Right ventricle myocardium inferior (tissue), 1 donor: ENCODE results near the gene ZKSCAN4. TPM values are rescaled to one million over a fixed set of nuclear protein-coding genes. Genes with fewer than 3 reads are reported as not detected.

Experiments
- ATAC-seq: fragments of 200-7000 bp; cut with Tn5 transposase; one replicate; pipeline ENCODE4 v1.9.1; 2020; ENCODE audit warnings: mild to moderate bottlenecking, moderate library complexity
- DNase-seq: peaks from one replicate; pipeline ENCODE4 v3.0.0; 2021; ENCODE audit errors: missing footprints
- intact Hi-C: fragments of 100-400 bp; cut with DNase I; formaldehyde crosslinking; loops from one replicate; pipeline ENCODE4 v1.11.0; 2022
- long read RNA-seq: library from polyadenylated mRNA; unstranded; transcript quantifications from one replicate; pipeline ENCODE4 v2.0.0, GENCODE V29; 2021
- total RNA-seq: library from RNA; stranded (reverse); fragmentation: NEBNext Ultra II Directional; extraction: Animal tissue kit (Norgen Biotek cat#: 25700); gene quantifications from one replicate; pipeline ENCODE4 v1.2.1, GENCODE V29; 2021
- donor health status: DM: no; HTN: yes; CAD: no; lungs with severe emphysema.

ZKSCAN4 gene
- 2.5 TPM for total RNA-seq
- long read RNA-seq, partial matches to known transcripts: 0 of 2 reads
- long read RNA-seq, other reads (novel, unspliced or antisense): 1 of 2 reads

DNA sequence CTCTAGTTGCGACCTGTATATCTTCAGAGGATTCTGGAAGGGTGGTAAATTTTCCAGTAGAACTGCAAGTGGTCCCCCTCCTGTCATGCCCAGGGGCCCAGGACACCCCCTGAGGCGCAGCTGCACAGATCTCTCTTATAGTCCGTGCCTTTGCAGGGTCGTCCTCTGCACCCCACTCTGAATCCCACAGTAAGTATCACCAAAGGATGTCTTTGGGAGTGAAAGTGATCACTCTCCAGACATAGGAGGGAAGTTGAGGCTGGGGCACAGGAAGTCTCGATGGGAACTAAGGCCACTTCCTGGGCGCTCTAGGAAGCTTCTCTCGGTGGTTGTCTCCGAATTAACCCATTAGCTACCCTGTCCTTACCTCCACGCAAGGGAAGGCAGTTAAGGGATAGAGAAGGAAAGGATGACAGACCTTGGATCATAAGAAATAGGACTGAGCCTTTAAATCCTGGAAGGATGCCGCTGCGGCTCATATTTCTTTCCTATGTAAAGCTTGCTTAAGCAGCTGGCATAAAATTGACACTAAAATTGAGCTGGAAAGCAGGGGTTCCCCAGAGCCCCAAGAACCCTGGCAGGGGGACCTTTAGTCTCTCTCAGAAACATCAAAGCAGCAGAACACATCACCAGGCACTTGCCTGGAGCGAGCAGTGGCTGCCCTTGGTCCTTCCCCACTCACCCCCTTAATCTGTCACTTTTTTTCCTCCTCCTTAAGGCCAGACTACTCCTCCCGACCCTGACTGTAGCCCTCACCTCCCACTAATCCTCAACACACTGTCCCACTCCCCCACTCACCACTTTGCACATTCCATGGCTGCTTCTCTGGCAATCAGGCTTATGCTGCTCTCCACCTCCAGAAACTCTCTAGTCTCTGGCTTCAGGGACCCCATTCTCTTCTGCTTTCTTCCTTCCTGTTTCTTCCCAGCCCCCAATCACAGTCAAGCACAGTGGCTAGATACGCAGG, at the start of gene ZKSCAN4:
ZKSCAN4 (minus strand) TSS at position 261 of the 967 bp plus-strand sequence. CDS start 289 bp downstream, outside the sequence.
- peak; percentile 69 for DNase-seq
- intact Hi-C loops: loop anchor here (2.0 kb wide), 1 partner anchor 103 kb away; no protein-coding TSS in a partner anchor
- peak; percentile 98 for ATAC-seq

DNA sequence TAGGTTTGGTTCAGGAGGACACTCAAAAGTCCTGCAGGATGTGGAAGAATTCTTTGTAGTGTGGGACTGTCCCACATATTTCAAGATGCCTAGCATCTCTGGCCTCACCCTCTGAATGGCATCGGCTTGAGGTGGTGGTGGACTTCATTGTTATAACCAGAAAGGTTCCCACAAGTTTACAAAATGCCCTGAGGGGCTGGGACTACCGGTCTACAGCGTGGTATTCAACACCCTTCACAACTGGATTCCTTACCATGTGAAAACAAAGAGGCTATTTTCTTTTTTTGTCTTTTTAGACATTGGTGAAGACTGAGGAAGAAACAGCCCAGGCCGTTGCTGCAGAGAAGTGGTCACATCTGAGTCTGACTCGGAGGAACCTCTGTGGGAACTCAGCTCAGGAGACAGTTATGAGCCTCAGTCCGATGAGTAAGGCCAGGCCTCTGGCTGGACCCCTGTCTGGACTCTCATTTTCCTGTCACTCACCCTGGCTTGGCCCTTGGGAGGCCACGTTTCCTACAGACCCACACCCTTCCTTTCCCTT, 44.5 kb upstream of the ZKSCAN4 start:
- intact Hi-C loops: no loop called here
- DNase-seq (peak; percentile 53), ATAC-seq (no peak)

DNA sequence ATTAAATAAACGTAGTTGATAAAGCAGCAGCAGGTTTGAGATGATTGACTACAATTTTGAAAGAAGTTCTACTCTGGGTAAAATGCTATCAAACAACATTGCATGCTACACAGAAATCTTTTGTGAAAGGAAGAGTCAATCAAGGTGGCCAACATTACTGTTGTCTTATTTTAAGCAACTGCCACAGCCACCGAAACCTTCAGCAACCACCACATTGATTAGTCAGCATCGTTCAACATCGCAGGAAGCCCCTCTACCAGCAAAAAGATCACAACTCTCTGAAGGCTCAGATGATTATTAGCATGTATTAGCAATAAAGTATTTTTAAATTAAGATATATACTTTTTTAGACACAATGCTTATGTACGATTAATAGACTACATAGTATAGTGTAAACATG, 43.3 kb upstream of the ZKSCAN4 start:
- no peak for DNase-seq
- ATAC-seq: no peak
- intact Hi-C loops: no loop called here

DNA sequence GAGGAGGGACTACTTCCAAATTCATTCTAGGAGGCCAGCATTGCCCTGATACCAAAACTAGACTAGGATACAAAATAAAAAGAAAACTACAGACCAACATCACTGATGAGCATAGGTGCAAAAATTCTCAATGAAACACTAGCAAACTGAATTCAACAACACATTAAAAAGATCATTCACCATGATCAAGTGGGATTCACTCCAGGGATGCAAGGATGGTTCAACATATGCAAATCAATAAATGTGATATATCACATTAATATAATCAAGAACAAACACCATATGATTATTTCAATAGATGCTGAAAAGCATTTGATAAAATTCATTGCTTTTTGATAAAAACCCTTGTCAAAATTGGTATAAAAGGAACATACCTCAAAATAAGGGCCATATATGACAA, 39.5 kb upstream of the ZKSCAN4 start:
- DNase-seq (no peak), ATAC-seq (no peak)
- intact Hi-C loops: no loop called here

DNA sequence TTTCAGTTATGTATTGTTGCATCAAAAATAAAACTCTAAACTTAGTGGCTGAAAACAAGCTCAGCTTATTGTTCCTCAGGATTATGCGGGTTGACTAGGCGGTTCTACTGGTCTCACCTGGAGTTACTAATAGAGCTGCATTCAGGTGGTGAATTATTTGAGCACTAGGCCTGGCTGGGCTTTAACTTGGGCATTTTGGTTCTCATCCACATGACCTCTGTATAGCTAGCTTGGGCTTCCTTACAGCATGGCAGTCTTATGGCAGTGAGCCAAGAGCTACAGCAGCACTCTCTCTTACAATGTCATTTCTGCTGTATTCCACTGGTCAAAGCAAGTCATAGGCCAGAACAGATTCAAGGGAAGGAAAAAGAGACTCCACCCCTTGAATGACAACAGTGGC, 30.9 kb upstream of the ZKSCAN4 start:
- DNase-seq (no peak), ATAC-seq (no peak)
- intact Hi-C loops: loop anchor here (5.0 kb wide), 2 partner anchors 54 to 74 kb away; partner anchors contain the start of gene ZSCAN31

DNA sequence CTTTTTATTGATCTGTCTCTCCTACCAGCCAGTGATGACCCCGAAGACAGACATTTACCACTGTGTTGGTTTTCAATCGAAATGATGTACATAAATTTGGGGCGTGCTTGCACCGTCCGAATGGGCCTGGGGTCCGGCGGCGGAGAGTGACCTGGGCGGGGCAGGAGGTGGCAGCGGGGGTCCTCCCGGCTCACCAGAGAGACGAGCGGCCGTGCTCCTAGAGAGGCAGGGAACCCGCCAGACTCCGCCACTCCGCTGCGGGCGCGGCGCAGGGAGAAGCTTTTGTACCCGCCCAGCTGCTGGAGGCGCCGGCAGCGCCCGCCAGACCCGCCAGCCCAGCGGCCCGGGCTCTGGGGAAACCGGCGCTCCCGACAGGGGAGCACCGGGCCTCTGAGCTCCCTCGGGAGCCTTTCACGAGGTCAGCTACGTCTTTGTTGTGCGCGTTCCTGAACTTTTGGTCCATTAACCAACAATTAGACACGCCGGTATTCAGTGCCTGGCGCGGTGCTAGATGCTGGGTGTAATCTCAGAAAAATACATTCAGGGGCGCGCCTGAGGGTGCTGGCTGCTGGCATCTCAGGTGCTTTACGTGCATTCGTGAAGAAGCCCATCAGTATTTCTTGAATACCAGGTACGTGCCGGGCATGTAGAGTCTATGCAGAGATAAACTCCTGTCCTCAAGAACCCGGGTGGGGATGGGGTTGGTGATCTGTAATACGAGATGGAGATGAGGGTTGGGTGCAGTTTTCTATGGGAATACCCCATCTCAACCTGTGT, 29.4 kb upstream of the ZKSCAN4 start, which contains the start of gene PGBD1:
PGBD1 (plus strand) TSS at position 285 of the 777 bp plus-strand sequence. CDS start 2,242 bp downstream, outside the sequence.
- intact Hi-C loops: loop anchor here (5.0 kb wide), 2 partner anchors 56 to 76 kb away; partner anchors contain the start of gene ZSCAN31
- peak; percentile 86 for DNase-seq
- ATAC-seq: peak; percentile 96

DNA sequence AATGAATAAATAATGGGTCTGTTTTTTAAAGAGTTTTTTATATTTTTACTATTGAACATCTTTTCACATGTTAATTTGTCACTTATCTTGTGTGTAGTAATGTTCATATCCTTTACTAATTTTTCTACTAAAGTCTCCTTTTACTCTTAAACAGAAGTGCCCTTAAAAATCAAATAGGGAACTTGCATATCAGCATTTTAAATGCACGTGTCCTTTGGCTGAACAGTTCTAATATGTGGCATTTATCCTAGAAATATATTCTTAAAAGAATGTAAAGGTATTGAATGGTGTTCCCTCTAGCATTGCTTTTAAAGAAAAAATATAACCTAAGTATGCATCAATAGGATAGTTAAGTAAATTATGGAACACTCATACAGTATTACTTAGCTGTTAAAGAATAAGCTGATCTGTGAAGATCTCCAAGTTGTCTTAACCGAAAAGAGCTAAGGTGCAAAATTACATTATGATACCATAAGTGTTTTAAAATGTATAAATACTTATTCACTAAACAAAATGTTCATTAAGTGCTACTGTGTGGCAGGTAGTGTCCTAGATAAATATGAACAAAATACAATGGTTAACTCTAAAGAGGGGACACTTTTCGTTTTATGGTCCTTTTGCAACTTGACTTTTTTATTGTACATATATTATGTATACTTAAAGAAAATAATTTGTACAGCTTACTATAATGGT, 28.7 kb upstream of the ZKSCAN4 start:
- intact Hi-C loops: loop anchor here (5.0 kb wide), 2 partner anchors 57 to 77 kb away; partner anchors contain the start of gene ZSCAN31
- DNase-seq (no peak), ATAC-seq (no peak)

DNA sequence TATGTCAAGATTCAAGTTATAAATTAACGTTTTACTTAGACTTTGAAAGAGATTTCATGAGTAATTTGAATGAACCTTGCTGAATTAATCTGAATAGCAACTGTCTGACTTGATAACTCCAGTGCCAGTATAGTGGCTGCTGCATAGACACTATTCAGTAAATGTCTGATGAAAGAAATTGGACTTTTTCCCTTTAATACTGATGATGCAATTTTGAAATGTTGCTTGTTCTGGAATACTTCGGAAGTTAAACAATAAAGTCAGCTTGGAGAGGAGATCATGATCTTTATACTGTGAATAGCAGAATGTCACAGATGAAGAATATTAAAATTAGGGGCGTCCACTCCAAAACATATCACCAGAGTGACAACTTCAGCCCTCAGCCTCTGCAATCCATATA, 25.7 kb upstream of the ZKSCAN4 start:
- DNase-seq: no peak
- no peak for ATAC-seq
- intact Hi-C loops: no loop called here

DNA sequence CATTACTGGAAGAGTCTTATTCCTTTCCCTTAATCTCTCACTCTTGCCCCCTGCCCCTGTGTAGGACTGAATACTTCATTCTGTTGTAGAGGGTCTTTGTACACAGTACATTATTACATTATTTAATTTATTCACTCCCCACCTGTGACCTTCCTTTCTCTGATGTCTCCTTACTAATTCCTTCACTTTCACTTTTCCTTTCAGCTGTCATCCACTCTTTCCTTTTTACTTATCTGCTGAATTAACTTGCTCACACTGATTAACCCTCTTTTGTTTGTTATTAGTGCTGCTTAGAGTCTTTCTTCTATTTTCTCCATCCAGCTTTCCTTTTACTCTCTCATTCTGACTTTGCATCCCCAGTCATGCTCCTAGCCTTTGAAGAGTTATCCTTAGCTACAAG, 22.8 kb upstream of the ZKSCAN4 start:
- intact Hi-C loops: no loop called here
- no peak for DNase-seq

DNA sequence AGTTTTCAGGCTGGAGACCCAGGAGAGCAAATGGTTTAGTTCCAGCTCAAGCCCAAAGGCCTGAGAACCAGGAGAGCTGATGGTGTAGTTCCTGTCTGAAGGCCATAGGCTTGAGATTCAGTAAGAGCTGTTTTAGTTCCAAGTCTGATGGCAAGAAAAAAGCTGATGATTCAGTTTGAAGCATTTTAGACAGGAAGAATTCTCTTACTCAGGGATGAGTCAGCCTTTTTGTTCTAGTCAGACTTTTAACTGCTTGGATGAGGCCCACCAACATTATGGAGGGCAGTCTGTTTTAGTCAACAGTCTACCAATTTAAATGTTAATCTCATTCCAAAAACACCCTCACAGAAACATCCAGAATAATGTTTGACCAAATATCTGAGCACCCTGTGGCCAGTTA, 17.4 kb upstream of the ZKSCAN4 start:
- no peak for ATAC-seq
- intact Hi-C loops: no loop called here

More for the DNA sequence above, 22.8 kb upstream of the ZKSCAN4 start:
- ATAC-seq: no peak

DNA sequence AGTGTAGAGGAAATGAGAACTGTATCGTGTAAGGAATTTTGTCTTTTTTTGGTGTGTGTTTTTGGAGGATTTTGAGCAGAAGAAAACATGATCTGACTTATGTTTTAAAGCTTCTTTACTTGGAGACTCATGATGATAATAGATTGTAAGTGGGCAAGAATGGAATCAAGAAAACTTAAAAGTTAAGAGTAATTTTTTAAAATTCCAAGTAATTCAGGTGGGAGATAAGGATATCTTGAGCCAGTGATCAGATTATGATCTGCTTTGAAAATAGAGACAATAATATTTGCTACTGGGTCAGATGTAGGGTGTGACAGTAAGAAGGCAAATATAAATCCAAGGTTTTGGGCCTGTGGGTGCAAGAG, 15.6 kb upstream of the ZKSCAN4 start:
- intact Hi-C loops: no loop called here
- no peak for DNase-seq
- ATAC-seq: no peak

More for the DNA sequence above, 17.4 kb upstream of the ZKSCAN4 start:
- no peak for DNase-seq

DNA sequence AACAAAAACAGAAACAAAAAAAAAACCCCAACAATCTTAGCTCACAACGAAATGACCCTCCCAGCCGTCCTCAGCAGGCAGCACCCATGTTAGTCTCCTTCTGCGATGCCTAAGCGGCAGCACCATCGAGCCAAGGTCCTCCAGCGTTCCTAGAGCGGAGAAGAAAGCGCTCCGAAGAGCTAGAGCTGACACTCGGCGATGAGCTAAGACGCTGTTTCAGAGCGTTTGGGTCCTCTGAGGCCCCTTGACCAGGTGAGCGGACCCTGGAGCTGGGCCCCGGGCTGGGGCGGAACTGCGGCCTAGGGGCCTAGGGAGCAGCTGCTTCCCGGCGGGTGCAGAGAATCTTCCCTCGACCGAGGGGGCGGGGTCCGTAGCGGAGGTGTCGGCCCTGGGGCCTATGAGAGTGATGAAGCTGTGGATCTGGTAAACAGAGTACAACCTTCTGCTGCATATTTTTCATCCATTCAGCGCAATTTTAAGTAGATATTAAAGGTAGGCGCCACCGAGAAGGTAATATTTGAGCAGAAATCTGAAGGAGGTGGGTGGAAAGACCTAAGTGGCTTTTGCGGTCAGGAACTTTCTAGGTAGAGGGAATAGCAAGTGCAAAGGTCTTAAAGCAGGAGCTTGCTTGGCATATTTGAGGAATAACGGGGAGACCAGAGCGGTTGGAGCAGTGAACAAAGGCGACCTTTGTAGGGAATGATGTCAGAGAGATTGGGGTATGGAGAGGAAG, 15.1 kb upstream of the ZKSCAN4 start, which contains the start of gene ZSCAN26:
ZSCAN26 (plus strand) TSS at position 182 of the 733 bp plus-strand sequence. CDS start 4,777 bp downstream, outside the sequence.
- DNase-seq: peak; percentile 86
- ATAC-seq: peak; percentile 97
- intact Hi-C loops: no loop called here

DNA sequence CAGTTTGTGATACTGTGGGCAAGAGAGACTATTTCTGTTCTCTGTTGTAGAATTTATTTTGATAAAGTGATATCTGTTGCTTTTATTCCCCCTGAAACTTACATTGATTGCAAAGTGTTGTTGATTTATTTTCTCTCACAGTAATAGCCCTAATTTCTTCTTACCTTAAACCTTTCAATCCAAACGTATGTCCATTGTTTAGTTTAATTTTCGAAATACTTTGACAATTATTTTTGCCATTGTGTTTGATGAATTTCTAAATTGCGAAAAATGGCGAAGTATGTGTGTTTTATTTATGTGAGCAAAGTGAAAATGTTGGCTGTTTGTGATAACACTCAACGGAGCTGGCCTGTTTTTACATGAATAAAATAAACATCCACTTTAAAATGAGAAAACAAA, 14.5 kb upstream of the ZKSCAN4 start:
- intact Hi-C loops: no loop called here

DNA sequence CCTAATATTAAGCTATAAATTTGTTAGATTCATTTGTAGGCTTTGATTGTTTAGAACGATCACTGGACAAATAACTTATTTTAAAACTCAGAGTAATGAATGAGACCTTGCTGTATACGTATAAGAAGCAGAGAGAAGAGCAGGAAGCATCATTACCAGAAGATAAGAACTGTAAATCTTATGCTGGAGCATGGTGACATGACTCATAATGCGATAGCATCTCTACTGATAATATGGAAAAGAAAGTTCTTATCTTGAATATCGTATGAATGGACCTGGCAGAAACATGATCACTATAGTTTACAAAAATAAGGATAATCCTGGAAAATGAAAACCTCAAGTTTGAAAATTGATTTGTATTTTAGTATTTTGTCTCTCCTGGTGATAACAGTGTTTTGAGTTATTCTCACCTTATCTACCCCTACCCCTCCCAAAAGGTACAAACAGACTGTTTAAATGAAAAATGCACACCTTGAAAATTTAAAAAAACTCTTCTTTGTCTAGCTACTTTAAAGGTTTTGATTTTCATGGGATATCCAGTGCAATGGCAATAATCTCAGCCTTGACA, 12.8 kb upstream of the ZKSCAN4 start:
- intact Hi-C loops: no loop called here
- DNase-seq (no peak), ATAC-seq (no peak)

More for the DNA sequence above, 14.5 kb upstream of the ZKSCAN4 start:
- no peak for DNase-seq
- ATAC-seq: no peak

DNA sequence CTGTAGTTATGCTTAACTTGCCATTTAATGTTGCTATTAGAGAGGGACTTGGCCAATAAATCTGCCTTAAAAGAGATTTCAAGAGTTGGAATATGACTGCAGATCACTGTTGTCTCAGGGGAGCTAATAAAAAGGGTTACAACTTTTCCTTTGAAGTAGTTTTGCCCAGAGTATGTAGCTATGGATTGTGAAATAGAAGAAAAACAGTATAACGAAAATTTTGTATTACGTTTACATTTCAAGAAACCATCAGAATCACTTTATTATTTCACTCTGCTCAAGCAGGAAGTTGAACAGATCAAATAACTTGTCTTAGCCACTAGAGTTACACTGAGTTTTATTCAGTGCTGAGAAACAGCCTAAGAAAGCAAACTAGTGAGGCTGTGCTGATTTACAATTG, 11.9 kb upstream of the ZKSCAN4 start:
- intact Hi-C loops: no loop called here
- no peak for ATAC-seq

DNA sequence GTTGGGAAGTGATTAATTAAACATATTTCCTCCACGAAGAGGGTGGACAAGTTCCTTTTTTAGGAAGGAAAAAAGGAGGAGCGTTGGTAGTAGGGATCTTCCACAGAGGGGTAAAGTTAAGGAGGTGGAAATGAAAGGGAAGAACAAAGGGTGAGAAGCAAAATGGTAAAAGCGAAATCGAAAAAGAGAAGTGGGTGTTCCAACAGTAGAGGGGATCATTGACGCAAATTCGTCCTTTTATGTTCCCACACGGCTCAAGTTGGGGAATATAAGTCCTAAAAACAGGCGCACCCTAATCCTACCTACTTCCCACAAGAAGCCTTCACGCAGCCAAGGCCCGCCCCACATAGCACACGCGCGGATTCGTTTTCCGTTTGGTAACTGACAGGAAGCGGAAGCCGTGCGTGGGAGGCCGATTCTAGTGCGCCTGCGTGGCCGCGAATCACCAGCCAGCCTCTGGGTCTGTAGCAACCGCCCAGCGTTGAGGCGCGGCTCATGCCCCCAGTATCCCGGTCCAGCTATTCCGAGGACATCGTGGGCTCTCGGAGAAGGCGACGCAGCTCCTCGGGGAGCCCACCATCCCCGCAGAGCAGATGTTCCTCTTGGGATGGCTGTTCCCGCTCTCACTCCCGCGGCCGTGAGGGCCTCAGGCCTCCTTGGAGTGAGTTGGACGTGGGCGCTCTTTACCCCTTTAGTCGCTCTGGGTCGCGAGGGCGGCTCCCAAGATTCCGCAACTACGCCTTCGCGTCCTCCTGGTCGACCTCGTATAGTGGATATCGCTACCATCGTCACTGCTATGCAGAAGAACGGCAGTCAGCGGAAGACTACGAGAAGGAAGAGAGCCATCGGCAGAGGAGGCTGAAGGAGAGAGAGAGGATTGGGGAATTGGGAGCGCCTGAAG, 7.1 kb upstream of the ZKSCAN4 start, which contains the start of gene NKAPL:
NKAPL (plus strand) TSS at position 421 of the 901 bp plus-strand sequence; CDS start at position 496, 75 bp downstream.
- intact Hi-C loops: loop anchor here (5.0 kb wide), 1 partner anchor 117 kb away; the partner anchor contains the start of gene ZKSCAN8
- ATAC-seq: peak; percentile 97
- DNase-seq: peak; percentile 92

More for the DNA sequence above, 11.9 kb upstream of the ZKSCAN4 start:
- DNase-seq: no peak
